HepG2 (cell line): ENCODE data around the gene ASIC3. TPM values are rescaled to one million over a fixed set of nuclear protein-coding genes. Genes with fewer than 3 reads are reported as not detected.

ENCODE experiments used
- FOXA3 ChIP-seq: IDR thresholded peaks from 2 replicates; pipeline ENCODE4 v1.6.1; 2016; ENCODE audit warnings: missing genetic modification reagents, missing compliant biosample characterization
- GTF2F1 ChIP-seq: fragments of 150-350 bp; IDR thresholded peaks from 2 replicates; pipeline ENCODE4 v1.6.1; 2014; ENCODE audit warnings: low read length
- RCOR2 ChIP-seq: IDR thresholded peaks from 2 replicates; pipeline ENCODE4 v1.6.1; 2016; ENCODE audit warnings: missing biosample characterization, missing genetic modification reagents
- ZEB1 ChIP-seq: IDR thresholded peaks from 2 replicates; pipeline ENCODE4 v1.6.1; 2012; ENCODE audit warnings: mild to moderate bottlenecking, low read depth, inconsistent platforms; ENCODE audit not compliant: insufficient replicate concordance
- ZMYM3 ChIP-seq: sonication (generic); formaldehyde crosslinking; IDR thresholded peaks from 2 replicates; pipeline ENCODE4 v1.5.1; 2020; ENCODE audit warnings: mild to moderate bottlenecking, missing genetic modification reagents
- polyA plus RNA-seq, 8 experiments: library from polyadenylated mRNA; depleted of rRNA in 3 of 8; stranded (reverse) in 7 of 8; unstranded in 1 of 8; fragments of >200 nt; fragmentation: Illumina TruSeq in 4 of 8; extraction: Trizol in 4 of 8; gene quantifications; 2 replicates each; pipeline versions ENCODE4 v1.2.1 to v1.2.3, GENCODE V29; 2011 to 2016; ENCODE audit warnings: low read depth in 4 of 8, missing spikeins in 1 of 8, mixed read lengths in 1 of 8; ENCODE audit not compliant: insufficient read depth in 1 of 8
- total RNA-seq, 5 experiments: library from RNA; depleted of rRNA; stranded (reverse); fragments of >200 nt; fragmentation: Illumina TruSeq; extraction: Trizol; gene quantifications; 2 replicates each; pipeline ENCODE4 v1.2.3, GENCODE V29; 2016; ENCODE audit warnings: low read depth in 1 of 5
- TF ChIP-seq, protein P1 (sequence below): sonication (generic); formaldehyde crosslinking; IDR thresholded peaks from 2 replicates; pipeline ENCODE4 v1.4.0; 2020; ENCODE audit warnings: mild to moderate bottlenecking, missing genetic modification reagents, borderline replicate concordance
- TF ChIP-seq, protein P2 (sequence below): fragments of 450-650 bp; IDR thresholded peaks from 2 replicates; pipeline ENCODE4 v1.6.1; 2017
- TF ChIP-seq, protein P3 (sequence below): IDR thresholded peaks from 2 replicates; pipeline ENCODE4 v1.6.1; 2016; ENCODE audit warnings: mild to moderate bottlenecking, missing biosample characterization, missing genetic modification reagents
- TF ChIP-seq, protein P4 (sequence below): sonication (generic); formaldehyde crosslinking; IDR thresholded peaks from 2 replicates; pipeline ENCODE4 v1.5.1; 2020; ENCODE audit warnings: mild to moderate bottlenecking, missing genetic modification reagents, moderate library complexity
- TF ChIP-seq, protein P5 (sequence below): sonication (generic); formaldehyde crosslinking; IDR thresholded peaks from 2 replicates; pipeline ENCODE4 v1.4.0; 2020; ENCODE audit warnings: missing genetic modification reagents, borderline replicate concordance
- TF ChIP-seq, protein P6 (sequence below): sonication (generic); formaldehyde crosslinking; IDR thresholded peaks from 2 replicates; pipeline ENCODE4 v1.8.1; 2023; ENCODE audit warnings: mild to moderate bottlenecking, missing genetic modification reagents

ASIC3 gene
- total and polyA plus RNA-seq, 2 of the 13 experiments (the other 11 are each of a cell fraction or from before 2014, with no cell fraction given) = 0.51 TPM; not detected in 1

DNA sequence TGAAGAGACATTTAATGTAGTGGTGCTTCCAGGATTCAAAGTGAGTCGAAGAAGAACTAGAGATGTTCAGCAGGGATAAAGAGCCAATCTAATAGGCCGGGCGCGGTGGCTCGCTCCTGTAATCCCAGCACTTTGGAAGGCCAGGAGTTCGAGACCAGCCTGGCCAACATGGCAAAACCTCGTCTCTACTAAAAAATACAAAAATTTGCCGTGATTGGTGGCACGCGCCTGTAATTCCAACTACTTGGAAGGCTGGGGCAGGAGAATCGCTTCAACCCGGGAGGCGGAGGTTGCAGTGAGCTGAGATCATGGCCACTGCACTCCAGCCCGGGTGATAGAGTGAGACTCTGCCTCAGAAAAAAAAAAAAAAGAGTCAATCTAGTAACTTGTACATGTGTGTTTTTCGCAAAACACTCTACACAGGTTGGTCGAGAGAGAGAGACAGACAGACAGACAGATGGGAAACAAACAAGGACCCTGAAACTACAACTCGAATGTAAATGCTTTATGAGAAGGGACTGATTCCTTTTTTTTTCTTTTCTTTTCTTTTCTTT is 19.3 kb upstream of the ASIC3 start (continued):
- TF ChIP-seq, protein P1, sequence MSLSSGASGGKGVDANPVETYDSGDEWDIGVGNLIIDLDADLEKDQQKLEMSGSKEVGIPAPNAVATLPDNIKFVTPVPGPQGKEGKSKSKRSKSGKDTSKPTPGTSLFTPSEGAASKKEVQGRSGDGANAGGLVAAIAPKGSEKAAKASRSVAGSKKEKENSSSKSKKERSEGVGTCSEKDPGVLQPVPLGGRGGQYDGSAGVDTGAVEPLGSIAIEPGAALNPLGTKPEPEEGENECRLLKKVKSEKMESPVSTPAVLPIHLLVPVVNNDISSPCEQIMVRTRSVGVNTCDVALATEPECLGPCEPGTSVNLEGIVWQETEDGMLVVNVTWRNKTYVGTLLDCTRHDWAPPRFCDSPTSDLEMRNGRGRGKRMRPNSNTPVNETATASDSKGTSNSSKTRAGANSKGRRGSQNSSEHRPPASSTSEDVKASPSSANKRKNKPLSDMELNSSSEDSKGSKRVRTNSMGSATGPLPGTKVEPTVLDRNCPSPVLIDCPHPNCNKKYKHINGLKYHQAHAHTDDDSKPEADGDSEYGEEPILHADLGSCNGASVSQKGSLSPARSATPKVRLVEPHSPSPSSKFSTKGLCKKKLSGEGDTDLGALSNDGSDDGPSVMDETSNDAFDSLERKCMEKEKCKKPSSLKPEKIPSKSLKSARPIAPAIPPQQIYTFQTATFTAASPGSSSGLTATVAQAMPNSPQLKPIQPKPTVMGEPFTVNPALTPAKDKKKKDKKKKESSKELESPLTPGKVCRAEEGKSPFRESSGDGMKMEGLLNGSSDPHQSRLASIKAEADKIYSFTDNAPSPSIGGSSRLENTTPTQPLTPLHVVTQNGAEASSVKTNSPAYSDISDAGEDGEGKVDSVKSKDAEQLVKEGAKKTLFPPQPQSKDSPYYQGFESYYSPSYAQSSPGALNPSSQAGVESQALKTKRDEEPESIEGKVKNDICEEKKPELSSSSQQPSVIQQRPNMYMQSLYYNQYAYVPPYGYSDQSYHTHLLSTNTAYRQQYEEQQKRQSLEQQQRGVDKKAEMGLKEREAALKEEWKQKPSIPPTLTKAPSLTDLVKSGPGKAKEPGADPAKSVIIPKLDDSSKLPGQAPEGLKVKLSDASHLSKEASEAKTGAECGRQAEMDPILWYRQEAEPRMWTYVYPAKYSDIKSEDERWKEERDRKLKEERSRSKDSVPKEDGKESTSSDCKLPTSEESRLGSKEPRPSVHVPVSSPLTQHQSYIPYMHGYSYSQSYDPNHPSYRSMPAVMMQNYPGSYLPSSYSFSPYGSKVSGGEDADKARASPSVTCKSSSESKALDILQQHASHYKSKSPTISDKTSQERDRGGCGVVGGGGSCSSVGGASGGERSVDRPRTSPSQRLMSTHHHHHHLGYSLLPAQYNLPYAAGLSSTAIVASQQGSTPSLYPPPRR = no peak
- TF ChIP-seq, protein P2, sequence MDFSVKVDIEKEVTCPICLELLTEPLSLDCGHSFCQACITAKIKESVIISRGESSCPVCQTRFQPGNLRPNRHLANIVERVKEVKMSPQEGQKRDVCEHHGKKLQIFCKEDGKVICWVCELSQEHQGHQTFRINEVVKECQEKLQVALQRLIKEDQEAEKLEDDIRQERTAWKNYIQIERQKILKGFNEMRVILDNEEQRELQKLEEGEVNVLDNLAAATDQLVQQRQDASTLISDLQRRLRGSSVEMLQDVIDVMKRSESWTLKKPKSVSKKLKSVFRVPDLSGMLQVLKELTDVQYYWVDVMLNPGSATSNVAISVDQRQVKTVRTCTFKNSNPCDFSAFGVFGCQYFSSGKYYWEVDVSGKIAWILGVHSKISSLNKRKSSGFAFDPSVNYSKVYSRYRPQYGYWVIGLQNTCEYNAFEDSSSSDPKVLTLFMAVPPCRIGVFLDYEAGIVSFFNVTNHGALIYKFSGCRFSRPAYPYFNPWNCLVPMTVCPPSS = no peak
- TF ChIP-seq, protein P3, sequence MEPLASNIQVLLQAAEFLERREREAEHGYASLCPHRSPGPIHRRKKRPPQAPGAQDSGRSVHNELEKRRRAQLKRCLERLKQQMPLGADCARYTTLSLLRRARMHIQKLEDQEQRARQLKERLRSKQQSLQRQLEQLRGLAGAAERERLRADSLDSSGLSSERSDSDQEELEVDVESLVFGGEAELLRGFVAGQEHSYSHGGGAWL (CRISPR knock-in tag) = no peak
- no peak for TF ChIP-seq GTF2F1
- TF ChIP-seq ZEB1 = peak; percentile 19
- TF ChIP-seq, protein P4, sequence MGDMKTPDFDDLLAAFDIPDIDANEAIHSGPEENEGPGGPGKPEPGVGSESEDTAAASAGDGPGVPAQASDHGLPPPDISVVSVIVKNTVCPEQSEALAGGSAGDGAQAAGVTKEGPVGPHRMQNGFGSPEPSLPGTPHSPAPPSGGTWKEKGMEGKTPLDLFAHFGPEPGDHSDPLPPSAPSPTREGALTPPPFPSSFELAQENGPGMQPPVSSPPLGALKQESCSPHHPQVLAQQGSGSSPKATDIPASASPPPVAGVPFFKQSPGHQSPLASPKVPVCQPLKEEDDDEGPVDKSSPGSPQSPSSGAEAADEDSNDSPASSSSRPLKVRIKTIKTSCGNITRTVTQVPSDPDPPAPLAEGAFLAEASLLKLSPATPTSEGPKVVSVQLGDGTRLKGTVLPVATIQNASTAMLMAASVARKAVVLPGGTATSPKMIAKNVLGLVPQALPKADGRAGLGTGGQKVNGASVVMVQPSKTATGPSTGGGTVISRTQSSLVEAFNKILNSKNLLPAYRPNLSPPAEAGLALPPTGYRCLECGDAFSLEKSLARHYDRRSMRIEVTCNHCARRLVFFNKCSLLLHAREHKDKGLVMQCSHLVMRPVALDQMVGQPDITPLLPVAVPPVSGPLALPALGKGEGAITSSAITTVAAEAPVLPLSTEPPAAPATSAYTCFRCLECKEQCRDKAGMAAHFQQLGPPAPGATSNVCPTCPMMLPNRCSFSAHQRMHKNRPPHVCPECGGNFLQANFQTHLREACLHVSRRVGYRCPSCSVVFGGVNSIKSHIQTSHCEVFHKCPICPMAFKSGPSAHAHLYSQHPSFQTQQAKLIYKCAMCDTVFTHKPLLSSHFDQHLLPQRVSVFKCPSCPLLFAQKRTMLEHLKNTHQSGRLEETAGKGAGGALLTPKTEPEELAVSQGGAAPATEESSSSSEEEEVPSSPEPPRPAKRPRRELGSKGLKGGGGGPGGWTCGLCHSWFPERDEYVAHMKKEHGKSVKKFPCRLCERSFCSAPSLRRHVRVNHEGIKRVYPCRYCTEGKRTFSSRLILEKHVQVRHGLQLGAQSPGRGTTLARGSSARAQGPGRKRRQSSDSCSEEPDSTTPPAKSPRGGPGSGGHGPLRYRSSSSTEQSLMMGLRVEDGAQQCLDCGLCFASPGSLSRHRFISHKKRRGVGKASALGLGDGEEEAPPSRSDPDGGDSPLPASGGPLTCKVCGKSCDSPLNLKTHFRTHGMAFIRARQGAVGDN (CRISPR knock-in tag) = no peak
- no peak for TF ChIP-seq RCOR2 (CRISPR knock-in tag)
- peak; percentile 38; the same call in 1 of the 2 replicates for TF ChIP-seq ZMYM3 (CRISPR knock-in tag)
- TF ChIP-seq, protein P5, sequence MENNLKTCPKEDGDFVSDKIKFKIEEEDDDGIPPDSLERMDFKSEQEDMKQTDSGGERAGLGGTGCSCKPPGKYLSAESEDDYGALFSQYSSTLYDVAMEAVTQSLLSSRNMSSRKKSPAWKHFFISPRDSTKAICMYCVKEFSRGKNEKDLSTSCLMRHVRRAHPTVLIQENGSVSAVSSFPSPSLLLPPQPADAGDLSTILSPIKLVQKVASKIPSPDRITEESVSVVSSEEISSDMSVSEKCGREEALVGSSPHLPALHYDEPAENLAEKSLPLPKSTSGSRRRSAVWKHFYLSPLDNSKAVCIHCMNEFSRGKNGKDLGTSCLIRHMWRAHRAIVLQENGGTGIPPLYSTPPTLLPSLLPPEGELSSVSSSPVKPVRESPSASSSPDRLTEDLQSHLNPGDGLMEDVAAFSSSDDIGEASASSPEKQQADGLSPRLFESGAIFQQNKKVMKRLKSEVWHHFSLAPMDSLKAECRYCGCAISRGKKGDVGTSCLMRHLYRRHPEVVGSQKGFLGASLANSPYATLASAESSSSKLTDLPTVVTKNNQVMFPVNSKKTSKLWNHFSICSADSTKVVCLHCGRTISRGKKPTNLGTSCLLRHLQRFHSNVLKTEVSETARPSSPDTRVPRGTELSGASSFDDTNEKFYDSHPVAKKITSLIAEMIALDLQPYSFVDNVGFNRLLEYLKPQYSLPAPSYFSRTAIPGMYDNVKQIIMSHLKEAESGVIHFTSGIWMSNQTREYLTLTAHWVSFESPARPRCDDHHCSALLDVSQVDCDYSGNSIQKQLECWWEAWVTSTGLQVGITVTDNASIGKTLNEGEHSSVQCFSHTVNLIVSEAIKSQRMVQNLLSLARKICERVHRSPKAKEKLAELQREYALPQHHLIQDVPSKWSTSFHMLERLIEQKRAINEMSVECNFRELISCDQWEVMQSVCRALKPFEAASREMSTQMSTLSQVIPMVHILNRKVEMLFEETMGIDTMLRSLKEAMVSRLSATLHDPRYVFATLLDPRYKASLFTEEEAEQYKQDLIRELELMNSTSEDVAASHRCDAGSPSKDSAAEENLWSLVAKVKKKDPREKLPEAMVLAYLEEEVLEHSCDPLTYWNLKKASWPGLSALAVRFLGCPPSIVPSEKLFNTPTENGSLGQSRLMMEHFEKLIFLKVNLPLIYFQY (CRISPR knock-in tag) = no peak; the same call in 1 of the 2 replicates
- TF ChIP-seq, protein P6, sequence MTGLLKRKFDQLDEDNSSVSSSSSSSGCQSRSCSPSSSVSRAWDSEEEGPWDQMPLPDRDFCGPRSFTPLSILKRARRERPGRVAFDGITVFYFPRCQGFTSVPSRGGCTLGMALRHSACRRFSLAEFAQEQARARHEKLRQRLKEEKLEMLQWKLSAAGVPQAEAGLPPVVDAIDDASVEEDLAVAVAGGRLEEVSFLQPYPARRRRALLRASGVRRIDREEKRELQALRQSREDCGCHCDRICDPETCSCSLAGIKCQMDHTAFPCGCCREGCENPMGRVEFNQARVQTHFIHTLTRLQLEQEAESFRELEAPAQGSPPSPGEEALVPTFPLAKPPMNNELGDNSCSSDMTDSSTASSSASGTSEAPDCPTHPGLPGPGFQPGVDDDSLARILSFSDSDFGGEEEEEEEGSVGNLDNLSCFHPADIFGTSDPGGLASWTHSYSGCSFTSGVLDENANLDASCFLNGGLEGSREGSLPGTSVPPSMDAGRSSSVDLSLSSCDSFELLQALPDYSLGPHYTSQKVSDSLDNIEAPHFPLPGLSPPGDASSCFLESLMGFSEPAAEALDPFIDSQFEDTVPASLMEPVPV (CRISPR knock-in tag) = no peak
- no peak for TF ChIP-seq FOXA3 (CRISPR knock-in tag)
